DMS79 (cell line): Measurements from ENCODE around the gene DIAPH2.

Source experiments
- DNase-seq: peaks from one replicate; lab custom pipeline; 2025; lab: John Stamatoyannopoulos, UW

The DIAPH2 gene

GRCh38 chrX:97594646-97595224 lies 910.1 kb downstream of the DIAPH2 start:
- no peak for DNase-seq

GRCh38 chrX:97597954-97598353 lies 913.3 kb downstream of the DIAPH2 start:
- DNase-seq: no peak

- no peak for DNase-seq
Observed at GRCh38 chrX:97602465-97603258, 918.0 kb downstream of the DIAPH2 start.

GRCh38 chrX:97605271-97605670 lies 920.6 kb downstream of the DIAPH2 start:
- no peak for DNase-seq

GRCh38 chrX:97609357-97609756 lies 924.7 kb downstream of the DIAPH2 start:
- no peak for DNase-seq

GRCh38 chrX:97609938-97610337 lies 925.3 kb downstream of the DIAPH2 start:
- DNase-seq: no peak

DNA sequence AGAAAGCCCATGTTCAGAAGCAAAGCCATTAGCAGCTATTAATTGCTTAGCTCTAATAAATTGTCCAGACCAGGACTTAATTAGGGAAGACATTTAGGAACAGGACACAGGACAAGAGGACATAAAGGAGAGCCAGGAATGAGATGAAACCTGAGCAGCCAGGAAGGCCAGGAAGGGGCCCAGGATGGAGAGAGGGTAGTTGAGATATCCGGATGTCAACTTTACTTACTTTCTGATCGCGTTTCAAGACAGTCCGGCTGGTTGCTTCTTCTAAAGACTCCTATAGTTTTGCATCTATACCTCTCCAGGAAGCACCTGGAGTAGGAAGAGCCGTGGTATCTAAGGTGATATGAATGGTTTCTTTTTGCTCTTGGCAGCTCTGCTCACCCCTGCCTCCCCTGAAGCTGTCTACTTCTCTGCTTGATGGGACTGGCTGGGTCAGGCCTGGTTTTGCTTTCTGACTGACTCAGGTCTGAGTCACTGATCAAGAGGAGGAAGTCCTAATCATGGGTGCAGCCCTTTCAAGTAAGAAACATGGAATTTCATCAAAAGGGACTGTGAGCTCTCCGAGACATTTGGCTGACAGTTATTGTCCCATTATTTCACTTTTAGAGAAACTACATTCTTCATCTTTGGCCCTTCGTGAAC lies 932.4 kb downstream of the DIAPH2 start:
- no peak for DNase-seq

DNA sequence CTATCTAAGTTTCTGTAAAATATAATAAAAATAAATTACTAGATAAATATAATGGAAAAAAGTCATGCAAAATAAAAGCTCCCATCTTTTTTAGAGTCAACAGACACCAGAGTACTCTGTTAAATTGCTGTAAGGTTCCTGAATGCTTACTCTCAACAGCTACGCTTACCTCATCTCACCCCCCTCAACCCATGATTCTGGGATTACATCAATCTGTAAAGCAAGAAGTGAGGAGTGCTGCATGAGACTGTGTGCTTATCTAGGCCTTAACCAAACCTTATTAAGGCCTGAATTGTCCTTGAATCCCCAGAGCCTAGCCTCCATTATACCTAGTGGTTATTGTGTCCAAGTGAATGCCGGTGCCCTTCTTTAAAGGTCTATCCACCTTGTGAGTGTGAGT lies 934.9 kb downstream of the DIAPH2 start:
- no peak for DNase-seq

- DNase-seq: no peak
Observed at GRCh38 chrX:97622111-97622510, 937.5 kb downstream of the DIAPH2 start.

DNA sequence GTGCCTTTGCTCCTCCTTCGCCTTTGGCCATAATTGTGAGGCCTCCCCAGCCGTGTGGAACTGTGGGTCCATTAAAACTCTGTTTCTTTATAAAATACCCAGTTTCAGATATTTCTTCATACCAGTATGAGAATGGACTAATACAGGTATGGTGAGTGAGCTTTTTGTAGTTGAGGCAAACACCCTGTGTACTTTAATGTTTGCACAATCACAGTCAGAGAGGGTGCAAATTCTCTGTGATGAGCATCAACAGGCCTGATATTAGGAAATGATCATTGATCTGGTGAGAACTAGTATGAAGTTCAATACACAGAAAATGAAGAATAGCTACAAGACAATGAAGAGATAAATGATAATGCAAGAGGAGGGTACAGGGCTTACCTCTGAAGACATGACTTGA lies 943.7 kb downstream of the DIAPH2 start:
- no peak for DNase-seq

DNA sequence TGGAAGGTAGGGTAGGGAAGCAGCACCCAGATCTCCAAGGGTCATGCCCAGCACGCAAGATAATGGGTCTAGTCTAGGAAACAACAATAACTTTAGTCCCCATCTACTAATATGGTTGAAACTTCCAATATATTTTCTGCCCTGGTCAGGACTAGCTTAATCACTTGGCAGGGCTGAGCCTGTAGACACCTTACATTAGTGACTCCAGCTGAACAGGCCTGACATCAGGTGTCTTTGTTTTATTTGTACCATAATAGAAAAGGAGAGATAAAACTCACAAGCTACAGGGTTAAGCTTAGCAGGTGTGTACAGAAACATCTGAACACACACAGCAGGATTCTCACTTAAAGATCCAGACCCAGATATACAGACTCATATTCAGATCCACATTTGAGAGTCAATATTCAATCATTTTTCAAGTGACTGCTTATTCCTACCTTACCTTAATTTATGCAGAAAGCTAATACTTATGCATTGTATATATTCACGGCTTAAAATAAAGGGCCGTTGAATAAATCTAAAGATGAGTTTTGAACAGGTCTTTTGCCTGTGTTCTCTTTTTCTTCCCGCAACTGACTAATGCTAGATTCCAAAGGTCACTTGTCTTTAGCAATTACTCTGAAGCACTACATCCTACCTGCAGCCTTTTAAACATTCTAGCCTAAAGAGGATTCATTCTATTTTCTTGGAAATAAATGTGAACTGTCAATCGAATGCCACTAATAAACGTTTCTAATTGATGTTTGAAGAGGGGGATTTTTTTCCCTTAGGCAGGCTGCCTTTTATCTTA lies 944.4 kb downstream of the DIAPH2 start:
- no peak for DNase-seq

DNA sequence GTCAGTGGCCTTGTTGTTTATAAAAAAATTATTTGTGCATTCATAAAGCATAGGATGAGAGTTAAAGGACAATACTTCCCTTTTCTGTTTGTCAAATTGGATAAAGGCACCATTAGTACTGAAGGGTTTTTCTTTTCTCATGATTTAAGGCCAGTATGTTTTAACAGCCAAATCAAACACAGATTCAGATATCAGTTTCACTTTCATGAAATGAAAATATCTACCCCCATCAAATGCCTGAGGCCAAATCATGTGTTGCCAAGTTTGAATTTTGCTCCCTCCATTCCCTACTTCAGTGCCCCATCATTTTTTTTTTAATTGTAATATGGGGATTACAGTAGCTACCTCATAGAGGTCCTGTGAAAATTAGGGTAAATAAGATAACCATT lies 944.9 kb downstream of the DIAPH2 start:
- DNase-seq: no peak

DNA sequence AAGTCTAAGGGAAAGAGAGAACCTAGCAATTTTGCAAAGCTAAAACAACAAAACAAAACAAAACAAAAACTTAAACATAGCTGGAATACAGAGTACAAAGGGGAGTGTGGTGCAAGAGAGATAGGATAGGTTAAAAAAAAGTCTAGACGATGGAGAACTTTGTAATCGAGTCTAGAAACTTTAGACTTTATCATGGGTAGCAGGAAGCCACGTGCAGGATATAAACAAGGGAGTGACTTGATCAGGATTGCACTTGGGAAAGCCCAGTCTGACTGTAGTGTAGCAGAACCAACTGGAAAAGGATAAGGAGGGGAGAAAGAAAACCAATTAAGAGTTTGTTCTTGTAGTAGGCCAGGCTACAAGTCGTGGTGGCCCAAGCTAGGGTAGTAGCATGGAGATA lies 949.2 kb downstream of the DIAPH2 start:
- no peak for DNase-seq

DNA sequence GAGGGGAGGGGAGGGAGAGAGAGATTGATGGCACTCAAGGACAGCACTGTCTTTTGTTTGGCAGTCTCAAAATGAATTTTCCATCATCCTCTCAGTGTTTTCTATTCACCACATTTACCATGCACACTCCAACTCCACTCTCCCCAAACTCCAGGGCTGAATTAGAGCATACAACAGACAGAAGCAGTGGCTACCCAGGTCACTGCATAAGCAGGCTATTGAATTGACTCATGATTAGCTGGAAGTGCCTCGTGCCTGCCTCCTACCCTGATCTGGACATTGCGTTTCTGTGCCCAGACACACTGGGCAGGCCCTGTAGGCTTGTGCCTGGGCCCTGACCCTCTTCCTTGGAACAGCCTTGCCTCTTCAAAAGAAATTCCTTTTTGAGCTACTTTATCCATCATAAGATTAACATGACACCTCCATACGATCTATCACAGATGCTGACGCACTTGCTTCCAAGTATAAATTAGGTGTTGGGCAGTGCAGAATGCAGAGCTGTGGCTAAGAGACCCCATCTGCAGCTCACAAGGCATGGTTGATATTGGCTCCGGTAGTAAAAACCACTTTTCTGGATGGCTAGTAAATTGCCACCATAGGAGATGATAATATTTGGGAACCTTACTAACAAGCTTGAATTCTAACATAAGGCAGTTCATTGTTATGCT lies 952.0 kb downstream of the DIAPH2 start:
- no peak for DNase-seq

DNA sequence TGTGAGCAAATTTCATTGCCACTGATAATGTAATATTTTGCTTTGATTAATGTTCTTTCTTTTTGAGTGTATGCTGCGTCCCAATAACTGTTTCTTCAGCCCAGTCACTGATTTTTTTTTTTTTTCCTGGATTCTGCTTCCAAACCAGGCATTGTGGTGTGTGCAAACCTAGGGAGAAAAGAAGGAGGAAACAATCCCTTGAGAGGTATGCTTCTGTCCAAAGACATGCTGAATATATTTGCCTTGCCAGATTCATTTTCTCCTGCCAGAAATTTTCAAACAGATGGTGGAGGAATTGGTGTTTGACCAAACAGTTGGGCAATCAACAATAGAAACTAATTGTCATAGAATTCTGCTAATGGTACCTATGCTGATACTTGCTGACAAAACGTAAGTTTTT lies 952.6 kb downstream of the DIAPH2 start:
- no peak for DNase-seq

- DNase-seq: no peak
Observed at GRCh38 chrX:97638621-97639020, 954.0 kb downstream of the DIAPH2 start.

- no peak for DNase-seq
Observed at GRCh38 chrX:97639526-97639925, 954.9 kb downstream of the DIAPH2 start.
